Activated T-helper 1 cell treated with Interleukin-2 at 50 U/mL for 16 hours (primary cell): Measurements from ENCODE around the gene RAMP3.

Experiments
- DNase-seq: peaks from one replicate; pipeline ENCODE4 v3.0.0-alpha.2; 2020; ENCODE audit warnings: low read depth

The RAMP3 gene

GRCh38 chr7:45180084-45180986 is 22.7 kb downstream of the RAMP3 start:
- no peak for DNase-seq

GRCh38 chr7:45181286-45181960 is 23.8 kb downstream of the RAMP3 start:
- DNase-seq = no peak

GRCh38 chr7:45181991-45182855 is 24.6 kb downstream of the RAMP3 start:
- DNase-seq = no peak

- no peak for DNase-seq
Observed at GRCh38 chr7:45182856-45183710, 25.5 kb downstream of the RAMP3 start.

- DNase-seq = no peak
Observed at GRCh38 chr7:45183711-45184210, 26.2 kb downstream of the RAMP3 start.

- no peak for DNase-seq
Observed at GRCh38 chr7:45184326-45185027, 26.9 kb downstream of the RAMP3 start.

GRCh38 chr7:45185028-45185863 is 27.7 kb downstream of the RAMP3 start:
- no peak for DNase-seq

GRCh38 chr7:45185864-45186250 is 28.3 kb downstream of the RAMP3 start:
- no peak for DNase-seq

- DNase-seq = no peak
Observed at GRCh38 chr7:45186261-45186813, 28.7 kb downstream of the RAMP3 start.

GRCh38 chr7:45187089-45187945 is 29.7 kb downstream of the RAMP3 start:
- no peak for DNase-seq

- no peak for DNase-seq
Observed at GRCh38 chr7:45187946-45188411, 30.4 kb downstream of the RAMP3 start.

GRCh38 chr7:45188736-45189135 is 31.1 kb downstream of the RAMP3 start:
- DNase-seq = no peak

- no peak for DNase-seq
Observed at GRCh38 chr7:45189151-45189970, 31.8 kb downstream of the RAMP3 start.

GRCh38 chr7:45190406-45191165 is 33.0 kb downstream of the RAMP3 start:
- no peak for DNase-seq

GRCh38 chr7:45191396-45191795 is 33.8 kb downstream of the RAMP3 start:
- no peak for DNase-seq

- no peak for DNase-seq
Observed at GRCh38 chr7:45192621-45193041, 35.0 kb downstream of the RAMP3 start.

- DNase-seq = no peak
Observed at GRCh38 chr7:45193828-45194227, 36.2 kb downstream of the RAMP3 start.
